Duodenal mucosa (tissue), 2 donors: ENCODE measurements around the gene SNED1.
"Not testable (repeated sequence)": the region's sequence is repeated elsewhere in the genome, so short reads cannot be mapped to it uniquely, and the experiment has no call there.

Source experiments
- H3K27ac ChIP-seq: one replicate; pipeline ENCODE4 v1.7.0; 2013; ENCODE audit warnings: low read depth, low read length
- H3K27me3 ChIP-seq, 2 donors: one replicate each; pipeline ENCODE4 v1.7.0; 2013; ENCODE audit warnings: low read length in 2 of 2, control low read depth in 1 of 2; ENCODE audit not compliant: insufficient read depth in 2 of 2, control insufficient read depth in 1 of 2
- H3K36me3 ChIP-seq, 2 donors: one replicate each; pipeline ENCODE4 v1.7.0; 2013; ENCODE audit warnings: low read length in 2 of 2, control low read depth in 1 of 2; ENCODE audit not compliant: insufficient read depth in 2 of 2, control insufficient read depth in 1 of 2
- H3K4me1 ChIP-seq, 2 donors: one replicate each; pipeline ENCODE4 v1.7.0; 2013; ENCODE audit warnings: low read length in 2 of 2, control low read depth in 1 of 2; ENCODE audit not compliant: insufficient read depth in 2 of 2, control insufficient read depth in 1 of 2
- H3K4me3 ChIP-seq, 2 donors: one replicate each; pipeline ENCODE4 v1.7.0; 2013; ENCODE audit warnings: low read length in 2 of 2, low read depth in 1 of 2
- H3K9ac ChIP-seq, 2 donors: one replicate each; pipeline ENCODE4 v1.7.0; 2013; ENCODE audit warnings: low read length in 2 of 2, low read depth in 1 of 2
- H3K9me3 ChIP-seq, 2 donors: one replicate each; pipeline ENCODE4 v1.7.0; 2013; ENCODE audit warnings: low read length in 2 of 2, control low read depth in 1 of 2; ENCODE audit not compliant: control insufficient read depth in 1 of 2

The SNED1 gene

GRCh38 chr2:241088791-241089732, 90.6 kb downstream of the SNED1 start:
- H3K9me3 ChIP-seq, result no peaks in the 10 kb centered on the region
- H3K27me3 ChIP-seq, result no peaks in the 10 kb centered on the region
- H3K4me3 ChIP-seq, result no peak overlapping the region
- peaks cover 59 to 79% of the 10 kb centered on the region in 2 donors for H3K36me3 ChIP-seq
- H3K27ac ChIP-seq, result no peak overlapping the region
- H3K4me1 ChIP-seq, result no peaks in the 10 kb centered on the region
- no peak overlapping the region for H3K9ac ChIP-seq

- no peaks in the 10 kb centered on the region for H3K27me3 ChIP-seq
- peaks cover 68 to 97% of the 10 kb centered on the region in 2 donors for H3K36me3 ChIP-seq
- no peak overlapping the region for H3K4me3 ChIP-seq
- no peak overlapping the region for H3K9ac ChIP-seq
- no peaks in the 10 kb centered on the region for H3K9me3 ChIP-seq
- H3K4me1 ChIP-seq, result no peaks in the 10 kb centered on the region
- no peak overlapping the region for H3K27ac ChIP-seq
These were observed 92.8 kb downstream of the SNED1 start for GRCh38 chr2:241091201-241091600.

- Histone ChIP-seq H3K27ac (no peak overlapping the region), H3K9me3 (no peaks in the 10 kb centered on the region), H3K36me3 (peaks cover 66 to 97% of the 10 kb centered on the region in 2 donors), H3K9ac (no peak overlapping the region), H3K4me1 (no peaks in the 10 kb centered on the region), H3K27me3 (no peaks in the 10 kb centered on the region), H3K4me3 (no peak overlapping the region)
These were observed 93.5 kb downstream of the SNED1 start for GRCh38 chr2:241091734-241092445.

- peaks cover 66 to 97% of the 10 kb centered on the region in 2 donors for H3K36me3 ChIP-seq
- H3K27me3 ChIP-seq, result no peaks in the 10 kb centered on the region
- no peak overlapping the region for H3K27ac ChIP-seq
- H3K9ac ChIP-seq, result no peak overlapping the region
- no peaks in the 10 kb centered on the region for H3K9me3 ChIP-seq
- H3K4me3 ChIP-seq, result no peak overlapping the region
- H3K4me1 ChIP-seq, result no peaks in the 10 kb centered on the region
These were observed 94.3 kb downstream of the SNED1 start for GRCh38 chr2:241092677-241093076.

GRCh38 chr2:241093133-241093781, 94.8 kb downstream of the SNED1 start:
- not testable (repeated sequence) for H3K27ac ChIP-seq, H3K9ac ChIP-seq, H3K4me3 ChIP-seq, H3K4me1 ChIP-seq, H3K27me3 ChIP-seq, H3K9me3 ChIP-seq
- peaks cover 61 to 96% of the 10 kb centered on the region in 2 donors for H3K36me3 ChIP-seq

- Histone ChIP-seq H3K4me3 (no peak overlapping the region), H3K27me3 (no peaks in the 10 kb centered on the region), H3K9ac (no peak overlapping the region), H3K27ac (no peak overlapping the region), H3K4me1 (peaks cover 3 to 6% of the 10 kb centered on the region in 2 donors), H3K36me3 (peaks cover 55 to 94% of the 10 kb centered on the region in 2 donors), H3K9me3 (no peaks in the 10 kb centered on the region)
These were observed 95.8 kb downstream of the SNED1 start for GRCh38 chr2:241094172-241094571.

GRCh38 chr2:241094924-241095420, 96.6 kb downstream of the SNED1 start:
- Histone ChIP-seq H3K36me3 (peaks cover 49 to 94% of the 10 kb centered on the region in 2 donors), H3K27ac (no peak overlapping the region), H3K9ac (no peak overlapping the region), H3K9me3 (no peaks in the 10 kb centered on the region), H3K4me3 (no peak overlapping the region), H3K4me1 (peaks cover 6 to 8% of the 10 kb centered on the region in 2 donors), H3K27me3 (no peaks in the 10 kb centered on the region)

- Histone ChIP-seq H3K36me3 (peaks cover 49 to 93% of the 10 kb centered on the region in 2 donors), H3K9ac (no peak overlapping the region), H3K27ac (no peak overlapping the region), H3K4me1 (peaks cover 9 to 15% of the 10 kb centered on the region in 2 donors), H3K9me3 (no peaks in the 10 kb centered on the region), H3K4me3 (no peak overlapping the region), H3K27me3 (no peaks in the 10 kb centered on the region)
These were observed 97.3 kb downstream of the SNED1 start for GRCh38 chr2:241095594-241096290.

GRCh38 chr2:241096979-241097378, 98.6 kb downstream of the SNED1 start:
- peaks cover 44 to 80% of the 10 kb centered on the region in 2 donors for H3K36me3 ChIP-seq
- no peaks in the 10 kb centered on the region for H3K27me3 ChIP-seq
- no peak overlapping the region for H3K4me3 ChIP-seq
- no peak overlapping the region for H3K9ac ChIP-seq
- peaks cover 16 to 23% of the 10 kb centered on the region in 2 donors for H3K4me1 ChIP-seq
- no peaks in the 10 kb centered on the region for H3K9me3 ChIP-seq
- no peak overlapping the region for H3K27ac ChIP-seq
